Heart left ventricle (tissue), 16 donors: Measurements from ENCODE around the gene TMEM74B. TPM values are rescaled to one million over a fixed set of nuclear protein-coding genes. Genes with fewer than 3 reads are reported as not detected.

Experiments used
- ATAC-seq, 4 donors: fragments of 200-7000 bp; cut with Tn5 transposase; one replicate each; pipeline ENCODE4 v1.9.1; 2020 to 2022; ENCODE audit warnings: moderate library complexity in 4 of 4, mild to moderate bottlenecking in 3 of 4, moderate number of reproducible peaks in 1 of 4
- DNase-seq, 5 donors: peaks; one replicate each; pipeline ENCODE4 v3.0.0-alpha.2; 2020
- H3K27ac ChIP-seq, 12 donors: fragments of 200-600 bp; sonication (generic) in 4 of 12; one replicate each; pipeline versions ENCODE4 v1.5.0 to v1.8.0; 2016 to 2022; ENCODE audit warnings: mild to moderate bottlenecking in 2 of 12
- H3K27me3 ChIP-seq, 9 donors: fragments of 200-600 bp; sonication (generic) in 2 of 9; one replicate each; pipeline versions ENCODE4 v1.5.1 to v1.8.0; 2016 to 2022; ENCODE audit warnings: mild to moderate bottlenecking in 3 of 9
- H3K36me3 ChIP-seq, 9 donors: fragments of 200-600 bp; sonication (generic) in 2 of 9; one replicate each; pipeline versions ENCODE4 v1.5.0 to v1.8.0; 2018 to 2022; ENCODE audit warnings: mild to moderate bottlenecking in 2 of 9
- H3K4me1 ChIP-seq, 12 donors: fragments of 200-600 bp; sonication (generic) in 4 of 12; one replicate each; pipeline versions ENCODE4 v1.5.0 to v1.8.0; 2016 to 2022; ENCODE audit warnings: mild to moderate bottlenecking in 3 of 12
- H3K4me3 ChIP-seq, 12 donors: fragments of 200-600 bp; sonication (generic) in 4 of 12; one replicate each; pipeline versions ENCODE4 v1.5.0 to v1.8.0; 2017 to 2022; ENCODE audit warnings: mild to moderate bottlenecking in 9 of 12, moderate library complexity in 4 of 12
- H3K9me3 ChIP-seq, 12 donors: fragments of 200-600 bp; sonication (generic) in 4 of 12; one replicate each; pipeline versions ENCODE4 v1.5.0 to v1.8.0; 2016 to 2022; ENCODE audit warnings: mild to moderate bottlenecking in 1 of 12
- CTCF ChIP-seq, 12 donors: fragments of 200-600 bp; sonication (generic) in 4 of 12; IDR thresholded peaks; one replicate each; pipeline versions ENCODE4 v1.5.0 to v1.8.0; 2018 to 2022; ENCODE audit warnings: antibody characterized with exemption in 12 of 12, mild to moderate bottlenecking in 5 of 12
- POLR2A ChIP-seq, 2 donors: fragments of 450-650 bp; IDR thresholded peaks; one replicate each; pipeline ENCODE4 v1.6.1; 2017; ENCODE audit warnings: antibody characterized with exemption in 2 of 2, mild to moderate bottlenecking in 2 of 2, moderate library complexity in 2 of 2
- WGBS, 4 donors: extraction: QIAGEN DNeasy Blood & Tissue Kit in 2 of 4; methylation state at CpG; one replicate each; pipeline versions ENCODE4 v1.1.5 to v1.1.7; 2013 to 2018; 5-methylcytosine and 5-hydroxymethylcytosine counted together
- intact Hi-C, 10 donors: fragments of 100-400 bp; cut with DNase I; formaldehyde crosslinking; loops; one replicate each; pipeline versions ENCODE4 v1.11.1 to v1.14.2; 2022
- polyA plus RNA-seq, 2 donors: library from polyadenylated mRNA; stranded (reverse); fragments of 200-250 nt; gene quantifications; one replicate each; pipeline ENCODE4 v1.2.3, GENCODE V29; 2013
- total RNA-seq, 9 donors: library from RNA; depleted of rRNA in 2 of 9; stranded (reverse); fragments of >200 nt in 2 of 9; fragmentation: NEBNext Ultra II Directional in 3 of 9; extraction: Animal tissue kit (Norgen Biotek cat#: 25700) in 3 of 9; gene quantifications; one replicate each; pipeline versions ENCODE4 v1.1.0 to v1.2.4, GENCODE V29; 2016 to 2023
- donor health status: ischemic (EF 13 %, LVEDD 7.1; RV severe dilation, severe dysfunction).
- donor health status: healthy with polysubstance abuse.
- donor health status: DM: no; HTN: yes; CAD: no.
- donor health status: DM: no; HTN: no; CAD: no.
- donor health status: ischemic (EF 25% LVEDD 6.9; RV normal size, moderate dysfunction).
- donor health status: ischemic (EF 25% LVEDD 5.7; RV mildly dilated, moderate dysfunction).
- donor health status: healthy.
- donor health status: DM: yes; HTN: yes; CAD: no.
- donor health status: ischemic (EF 35%, LVEDD 5.7; RV mildly dilated, moderate dysfunction).
- donor health status: nonischemic (EF 11% LVEDD 7.7; RV severe dilation, severe dysfunction).
- donor health status: DM: yes; HTN: yes; CAD: no.
- donor health status: PGD.
- donor health status: ischemic (EF 29% LVEDD 5.4; RV normal size, mild dysfunction).
- donor health status: nonischemic (EF 23%, LVEDD 6.1; RV moderate dilation, normal function).

Gene TMEM74B
- total and polyA plus RNA-seq, 11 donors, result 0.55 to 6.6 (median 1.9) TPM

- no peak for ATAC-seq
- Histone ChIP-seq H3K9me3 (no peaks in the 10 kb centered on the region), H3K4me1 (peaks cover 0 to 17% (median 0%) of the 10 kb centered on the region in 12 donors), H3K27ac (peak overlapping the region in 7 of 12 donors; percentile 2 to 61 (median 24)), H3K4me3 (peak overlapping the region in 6 of 12 donors; percentile 8 to 30 (median 12)), H3K36me3 (no peaks in the 10 kb centered on the region), H3K27me3 (no peaks in the 10 kb centered on the region)
- TF ChIP-seq CTCF (IDR thresholded peaks at IDR 0.05) (no peak), POLR2A (IDR thresholded peaks at IDR 0.05) (no peak)
- intact Hi-C loops, result loop anchor here in 2 of 10 donors (10.0 kb wide), 2 partner anchors 102 to 242 kb away; no protein-coding TSS in a partner anchor
- 59 to 84% (median 73%) methylated on average over 9 to 19 of the region's 19 CpGs for WGBS, 4 donors
- peak in 1 of 5 donors; percentile 71 for DNase-seq
Observed at GRCh38 chr20:1206366-1207148, 21.8 kb upstream of the TMEM74B start.

GRCh38 chr20:1205802-1206201, 21.0 kb upstream of the TMEM74B start:
- no peak for TF ChIP-seq POLR2A (IDR thresholded peaks at IDR 0.05)
- no peak for TF ChIP-seq CTCF (IDR thresholded peaks at IDR 0.05)
- intact Hi-C loops, result loop anchor here in 2 of 10 donors (10.0 kb wide), 2 partner anchors 101 to 241 kb away; no protein-coding TSS in a partner anchor
- ATAC-seq (no peak), DNase-seq (no peak)
- H3K9me3 ChIP-seq, result no peaks in the 10 kb centered on the region
- no peaks in the 10 kb centered on the region for H3K27me3 ChIP-seq
- H3K4me3 ChIP-seq, result no peak overlapping the region
- H3K27ac ChIP-seq, result peak overlapping the region in 5 of 12 donors; percentile 3 to 61 (median 39)
- H3K4me1 ChIP-seq, result peaks cover 0 to 17% (median 0%) of the 10 kb centered on the region in 12 donors
- no peaks in the 10 kb centered on the region for H3K36me3 ChIP-seq
- 93 to 95% (median 94%) methylated on average over 8 of the region's 8 CpGs for WGBS, 4 donors

DNA sequence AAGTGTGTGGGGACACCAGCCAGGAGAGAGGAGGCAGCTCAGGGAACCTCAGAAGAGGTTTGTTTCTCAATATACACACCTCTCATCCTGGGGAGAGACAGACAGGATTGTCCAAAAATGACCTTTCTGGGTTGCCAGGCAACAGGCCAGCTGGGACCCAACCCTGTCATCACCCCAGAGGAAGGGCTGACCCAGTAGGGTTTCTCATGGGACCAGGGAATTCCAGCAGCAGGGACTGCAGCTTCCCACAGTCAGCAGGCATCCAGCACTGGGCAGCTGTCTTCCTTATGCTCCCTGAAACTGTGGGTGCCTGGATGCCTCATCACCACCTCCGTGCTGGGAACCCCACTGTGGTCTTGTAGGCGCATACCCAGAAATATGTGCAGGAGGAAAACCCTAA, 19.8 kb upstream of the TMEM74B start:
- TF ChIP-seq CTCF (IDR thresholded peaks at IDR 0.05) (no peak), POLR2A (IDR thresholded peaks at IDR 0.05) (no peak)
- DNase-seq (peak in 4 of 5 donors; percentile 50 to 69 (median 56)), ATAC-seq (peak in 3 of 4 donors; percentile 38 to 68 (median 56))
- Histone ChIP-seq H3K27ac (peak overlapping the region in 5 of 12 donors; percentile 51 to 61 (median 56)), H3K36me3 (no peaks in the 10 kb centered on the region), H3K4me3 (no peak overlapping the region), H3K9me3 (no peaks in the 10 kb centered on the region), H3K27me3 (no peaks in the 10 kb centered on the region), H3K4me1 (peaks cover 0 to 23% (median 0%) of the 10 kb centered on the region in 12 donors)
- WGBS, 4 donors, result 80 to 100% (median 84%) methylated on average over 2 of the region's 2 CpGs
- intact Hi-C loops, result loop anchor here in 2 of 10 donors (10.0 kb wide), 2 partner anchors 100 to 240 kb away; no protein-coding TSS in a partner anchor

GRCh38 chr20:1204113-1204512, 19.3 kb upstream of the TMEM74B start:
- intact Hi-C loops, result loop anchor here in 2 of 10 donors (10.0 kb wide), 2 partner anchors 99 to 239 kb away; no protein-coding TSS in a partner anchor
- Histone ChIP-seq H3K4me1 (peaks cover 0 to 23% (median 0%) of the 10 kb centered on the region in 12 donors), H3K9me3 (no peaks in the 10 kb centered on the region), H3K4me3 (no peak overlapping the region), H3K36me3 (no peaks in the 10 kb centered on the region), H3K27me3 (no peaks in the 10 kb centered on the region), H3K27ac (peak overlapping the region in 7 of 12 donors; percentile 4 to 56 (median 41))
- no peak for TF ChIP-seq POLR2A (IDR thresholded peaks at IDR 0.05)
- no peak for TF ChIP-seq CTCF (IDR thresholded peaks at IDR 0.05)
- WGBS, 4 donors, result 45 to 72% (median 57%) methylated on average over 5 of the region's 5 CpGs
- no peak for DNase-seq
- peak in 3 of 4 donors; percentile 20 to 56 (median 34) for ATAC-seq
